Measurements from ENCODE around the gene FLRT2. TPM values are rescaled to one million over a fixed set of nuclear protein-coding genes. Genes with fewer than 3 reads are reported as not detected.

FLRT2 gene
- total and polyA plus RNA-seq, 2 of the 4 experiments (the other 2 are of a cell fraction), result 10.2 to 13.1 TPM

- Histone ChIP-seq H3K27ac (ENCODE audit: insufficient read depth, low read length) (no peak overlapping the region), H2BK5ac (ENCODE audit: low read depth, low read length, poor library complexity, severe bottlenecking) (peak overlapping the region; percentile 4), H3K4me2 (ENCODE audit: low read depth, low read length) (peak overlapping the region; percentile 63)
These were observed 6.9 kb downstream of the FLRT2 start for GRCh38 chr14:85536833-85537190.

More at GRCh38 chr14:85536833-85537190, 6.9 kb downstream of the FLRT2 start:
- in situ Hi-C loops (cut with MboI; ENCODE audit: low sequenced_read_pairs), result loop anchor here (25.0 kb wide), 1 partner anchor 500 kb away; no protein-coding TSS in a partner anchor
- H3K4me1 ChIP-seq (ENCODE audit: control insufficient read depth, insufficient read depth, low read length), result no peaks in the 10 kb centered on the region; the same call in 1 of the 2 replicates
- H2AK5ac ChIP-seq (ENCODE audit: low read depth, low read length), result 0 out of 2 replicates have a peak overlapping the region, but pooled peaks have one; percentile 56
- no peak overlapping the region for H3K4me3 ChIP-seq (ENCODE audit: insufficient read depth, low read depth, low read length)
- 0 out of 2 replicates have a peak overlapping the region, but pooled peaks have one; percentile 42 for H3K14ac ChIP-seq (replicated peaks; ENCODE audit: low read depth, low read length)
- no peak overlapping the region for H2AFZ ChIP-seq (replicated peaks; ENCODE audit: low read length, poor library complexity)
- DNase-seq (peak; percentile 53), ATAC-seq (ENCODE audit: low read depth) (no peak)
- H2BK120ac ChIP-seq (ENCODE audit: low read depth, low read length), result no peak overlapping the region
- intact Hi-C loops (cut with micrococcal nuclease), result loop anchor here (1.0 to 10.0 kb wide), 5 partner anchors 319 to 1798 kb away; no protein-coding TSS in a partner anchor
- ChIA-PET POLR2A (ENCODE audit: unreplicated experiment) (no interaction called here), CTCF (interaction anchor here (0.6 to 1.4 kb wide), 5 partner anchors 12 to 1802 kb away, joined by 3 to 10 read pairs (median 4); no protein-coding TSS in a partner anchor)
- H3K4ac ChIP-seq (ENCODE audit: low read depth, low read length), result no peak overlapping the region
- H3K9me1 ChIP-seq (ENCODE audit: insufficient read depth, low read length), result no peaks in the 10 kb centered on the region
- H2BK15ac ChIP-seq (ENCODE audit: low read depth, low read length), result no peak overlapping the region
- no peaks in the 10 kb centered on the region for H3K27me3 ChIP-seq (ENCODE audit: control insufficient read depth, insufficient read depth, low read length)
- no peak overlapping the region for H2AK9ac ChIP-seq (replicated peaks; ENCODE audit: low read depth, low read length, poor library complexity)
- no peak for TF ChIP-seq SMC3 (IDR thresholded peaks at IDR 0.05; ENCODE audit: low read depth, low read length)
- no peak for TF ChIP-seq FOS (IDR thresholded peaks at IDR 0.05; ENCODE audit: low read depth, low read length)
- no peak for TF ChIP-seq RAD21 (IDR thresholded peaks at IDR 0.05; ENCODE audit: low read length)
- no peak overlapping the region for H4K91ac ChIP-seq (ENCODE audit: insufficient read depth, low read depth, low read length)
- H2BK20ac ChIP-seq (ENCODE audit: low read depth, low read length), result peak overlapping the region; percentile 58; the same call in 1 of the 2 replicates
- H3K56ac ChIP-seq (ENCODE audit: extremely low read depth, insufficient read depth, low read length), result no peak overlapping the region
- H3K23ac ChIP-seq (ENCODE audit: low read depth, low read length), result no peak overlapping the region
- no peak overlapping the region for H3K9ac ChIP-seq (ENCODE audit: low read depth, low read length)
- H3K36me3 ChIP-seq (ENCODE audit: control insufficient read depth, insufficient read depth, low read length), result peaks cover 4% of the 10 kb centered on the region
- peaks cover 7 to 35% of the 10 kb centered on the region in 2 experiments for H3K79me1 ChIP-seq (ENCODE audit: low read depth in 1 of 2, low read length in 2 of 2)
- dilution Hi-C loops (cut with HindIII; ENCODE audit: low sequenced_read_pairs, unreplicated experiment), result no loop called here
- no TSS peak for BruUV-seq (replicated peaks)
- WGBS, 2 experiments (ENCODE audit: extremely low coverage in 2 of 2, insufficient read length in 1 of 2), result no CpG with 5 or more reads among the region's 1 CpG
- H4K20me1 ChIP-seq (ENCODE audit: insufficient read depth, low read length), result peaks cover 3% of the 10 kb centered on the region; the same call in 1 of the 2 replicates
- H4K8ac ChIP-seq (ENCODE audit: low read depth in 2 of 2, low read length in 2 of 2), result peak overlapping the region in 1 of 2 experiments; percentile 12; a peak in 1 of 4 replicates
- no peaks in the 10 kb centered on the region for H3K9me3 ChIP-seq (ENCODE audit: control insufficient read depth, insufficient read depth, low read length)
- no peak overlapping the region for H4K5ac ChIP-seq (ENCODE audit: low read depth, low read length)
- no peak overlapping the region for H3K18ac ChIP-seq (ENCODE audit: low read depth, low read length)
